DND-41 (cell line): ENCODE data around the gene TECPR2.

Experiments used
- CTCF ChIP-seq: IDR thresholded peaks from 2 replicates; pipeline ENCODE4 v1.5.1; 2012; ENCODE audit warnings: borderline replicate concordance, low read length, moderate library complexity, mild to moderate bottlenecking; ENCODE audit not compliant: poor library complexity, severe bottlenecking; ENCODE audit errors: extremely low read depth
- EZH2 ChIP-seq: IDR thresholded peaks from 3 replicates; pipeline ENCODE4 v1.6.1; 2012; ENCODE audit warnings: borderline replicate concordance, low read depth, mild to moderate bottlenecking, moderate library complexity, low read length, inconsistent platforms; ENCODE audit not compliant: severe bottlenecking

- no peak for TF ChIP-seq CTCF
- no peak for TF ChIP-seq EZH2
These were observed 8.6 kb downstream of the TECPR2 start for GRCh38 chr14:102371361-102371760.
